ENCODE results near the gene KIF25.

The KIF25 gene

DNA sequence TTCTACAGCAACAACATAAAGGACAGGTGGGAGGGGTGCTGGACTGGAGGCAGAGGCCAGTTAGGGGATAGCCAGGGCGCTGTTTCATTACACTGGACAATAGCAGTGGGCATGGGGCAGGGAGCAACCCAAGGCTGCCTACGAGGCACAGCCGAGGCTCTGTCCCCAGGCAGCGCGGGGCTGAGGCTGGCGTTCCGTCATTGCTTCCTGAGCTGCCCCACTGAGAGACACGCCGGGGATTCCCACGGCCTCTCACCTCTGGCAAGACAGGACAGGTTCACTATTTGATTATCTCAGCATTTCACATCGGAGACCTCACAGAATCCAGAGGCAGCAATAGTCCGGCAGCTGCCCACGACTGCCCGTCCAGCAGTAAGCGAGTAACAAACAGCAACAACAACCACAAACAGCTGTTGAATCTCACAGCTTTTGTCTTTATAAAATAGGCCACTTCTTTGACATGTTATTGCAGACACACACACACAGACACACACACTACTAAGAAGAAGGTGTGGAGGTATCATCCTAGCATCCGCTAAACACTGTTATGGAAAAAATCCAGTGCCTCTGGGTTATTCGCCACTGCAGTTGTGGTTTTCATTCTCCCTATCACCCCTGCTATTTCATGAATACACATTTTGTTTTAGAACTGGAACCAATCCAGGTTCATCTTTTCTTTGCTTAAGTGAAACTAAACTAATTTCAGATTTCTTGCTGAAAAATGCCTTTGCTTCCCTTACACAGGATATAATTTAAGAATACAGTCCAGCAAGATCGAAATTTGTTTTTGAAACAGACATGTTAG, 19.5 kb downstream of the KIF25 start:
- peak; percentile 36 for DNase-seq (ENCODE audit: low spot score)

GRCh38 chr6:168017629-168018028, 20.2 kb downstream of the KIF25 start:
- DNase-seq (ENCODE audit: low spot score), result peak; percentile 1

DNA sequence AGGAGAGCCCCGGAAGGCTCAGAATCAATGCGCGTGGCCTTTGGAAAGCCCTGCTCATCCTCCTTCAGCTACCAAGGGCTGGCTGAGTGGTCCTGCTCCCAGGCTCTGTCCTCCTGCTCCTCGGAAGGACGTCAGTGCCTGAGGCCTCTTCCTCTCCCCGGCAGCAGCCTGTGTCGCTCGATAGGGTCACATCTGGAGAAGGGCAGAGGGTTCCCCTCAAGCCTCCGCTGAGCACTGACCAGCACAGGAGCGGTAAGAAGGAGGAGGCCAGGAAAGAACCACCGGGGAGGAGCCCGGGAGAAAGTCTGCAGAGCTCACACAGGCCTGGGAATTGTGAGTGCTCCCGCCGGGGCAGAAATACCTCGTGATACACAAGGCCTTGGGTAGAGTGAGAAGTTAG, 21.2 kb downstream of the KIF25 start:
- peak; percentile 37 for DNase-seq (ENCODE audit: low spot score)

- DNase-seq (ENCODE audit: low spot score), result no peak
Observed at GRCh38 chr6:168020242-168020641, 22.8 kb downstream of the KIF25 start.

DNA sequence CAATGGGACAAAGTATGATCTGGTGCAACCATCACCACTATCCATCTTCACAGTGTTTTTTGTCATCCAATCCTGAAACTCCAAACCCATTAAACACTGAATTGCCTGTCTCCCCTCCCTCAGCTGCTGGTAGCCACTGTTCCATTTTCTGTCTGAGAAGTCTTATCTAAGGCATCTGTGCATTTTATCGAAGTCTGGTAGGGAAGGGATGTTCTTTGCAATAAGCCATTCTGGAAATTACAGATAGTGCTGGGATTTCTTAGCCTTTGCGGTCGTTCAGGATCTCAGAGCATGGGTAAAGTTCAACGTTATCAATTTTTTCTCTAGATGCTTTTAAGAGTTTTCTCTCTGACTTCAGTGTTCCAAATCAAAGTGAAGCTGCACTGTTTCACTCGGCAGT, 24.1 kb downstream of the KIF25 start:
- DNase-seq (ENCODE audit: low spot score), result peak; percentile 7

GRCh38 chr6:168022488-168023321, 25.2 kb downstream of the KIF25 start:
- peak; percentile 14 for DNase-seq (ENCODE audit: low spot score)

DNA sequence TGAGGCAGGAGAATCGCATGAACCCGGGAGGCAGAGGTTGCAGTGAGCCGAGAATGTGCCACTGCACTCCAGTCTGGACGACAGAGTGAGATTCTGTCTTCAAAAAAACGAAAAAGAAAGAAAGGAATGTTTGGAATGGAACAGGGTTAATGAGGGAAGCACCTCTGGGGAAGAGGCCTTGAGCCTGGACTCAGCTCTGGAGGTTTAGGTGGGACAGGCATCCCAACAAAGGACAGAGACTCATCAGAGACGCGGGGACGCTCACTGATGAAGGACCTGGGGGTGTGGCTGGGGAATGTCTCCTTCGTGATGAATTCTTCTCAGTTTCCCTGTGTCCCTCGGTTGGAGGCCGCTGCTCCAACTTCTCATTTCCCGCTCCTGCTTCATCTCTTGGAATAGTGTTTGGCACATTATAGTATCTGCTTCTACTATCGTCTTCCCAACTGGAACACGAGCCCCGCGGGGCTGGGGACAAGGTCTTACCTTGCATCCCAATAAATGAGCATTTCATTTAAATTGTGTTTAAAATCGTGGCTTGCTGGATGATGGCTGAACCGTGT, 27.6 kb downstream of the KIF25 start:
- DNase-seq (ENCODE audit: low spot score), result peak; percentile 29

GRCh38 chr6:168025831-168026710, 28.6 kb downstream of the KIF25 start:
- peak; percentile 38 for DNase-seq (ENCODE audit: low spot score)

- DNase-seq (ENCODE audit: low spot score), result peak; percentile 21
Observed at GRCh38 chr6:168026925-168027324, 29.5 kb downstream of the KIF25 start.

DNA sequence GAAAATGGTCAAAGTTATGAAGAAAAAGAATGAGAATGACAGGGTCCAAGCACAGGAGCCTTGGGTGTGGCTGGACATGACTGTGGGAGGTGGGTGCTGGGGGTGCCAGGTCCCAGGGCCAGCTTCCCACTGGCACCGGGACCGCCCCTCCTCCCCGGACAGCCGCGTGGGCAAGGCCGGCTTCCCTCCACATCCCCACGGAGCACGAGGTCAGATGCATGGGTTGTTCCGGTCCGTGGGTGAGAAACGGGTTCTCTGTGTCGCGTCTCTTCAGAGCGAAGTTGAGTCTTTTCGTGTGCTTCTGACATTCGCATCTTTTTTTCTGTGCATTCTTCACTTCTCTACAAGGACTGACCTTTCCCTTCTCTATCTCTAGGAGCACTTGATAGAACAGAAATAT, 30.1 kb downstream of the KIF25 start:
- peak; percentile 18 for DNase-seq (ENCODE audit: low spot score)

DNA sequence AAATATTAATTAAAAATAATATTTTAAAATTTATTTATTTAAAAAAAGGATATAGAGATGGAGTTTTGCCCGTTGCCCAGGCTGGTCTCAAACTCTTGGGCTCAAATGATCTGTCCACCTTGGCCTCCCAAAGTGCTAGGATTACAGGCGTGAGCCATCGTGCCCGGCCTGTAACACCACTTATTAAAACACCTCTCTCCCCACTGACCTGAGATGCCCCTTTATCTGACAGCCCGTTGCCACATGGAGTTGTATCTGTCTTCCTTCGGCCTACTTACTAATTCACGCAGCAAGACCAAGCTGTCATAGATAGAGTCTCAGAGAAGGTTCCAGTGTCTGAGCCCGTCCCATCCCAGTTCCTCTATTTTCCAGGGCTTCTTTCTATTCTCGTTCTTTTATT, 30.7 kb downstream of the KIF25 start:
- DNase-seq (ENCODE audit: low spot score), result peak; percentile 11

DNA sequence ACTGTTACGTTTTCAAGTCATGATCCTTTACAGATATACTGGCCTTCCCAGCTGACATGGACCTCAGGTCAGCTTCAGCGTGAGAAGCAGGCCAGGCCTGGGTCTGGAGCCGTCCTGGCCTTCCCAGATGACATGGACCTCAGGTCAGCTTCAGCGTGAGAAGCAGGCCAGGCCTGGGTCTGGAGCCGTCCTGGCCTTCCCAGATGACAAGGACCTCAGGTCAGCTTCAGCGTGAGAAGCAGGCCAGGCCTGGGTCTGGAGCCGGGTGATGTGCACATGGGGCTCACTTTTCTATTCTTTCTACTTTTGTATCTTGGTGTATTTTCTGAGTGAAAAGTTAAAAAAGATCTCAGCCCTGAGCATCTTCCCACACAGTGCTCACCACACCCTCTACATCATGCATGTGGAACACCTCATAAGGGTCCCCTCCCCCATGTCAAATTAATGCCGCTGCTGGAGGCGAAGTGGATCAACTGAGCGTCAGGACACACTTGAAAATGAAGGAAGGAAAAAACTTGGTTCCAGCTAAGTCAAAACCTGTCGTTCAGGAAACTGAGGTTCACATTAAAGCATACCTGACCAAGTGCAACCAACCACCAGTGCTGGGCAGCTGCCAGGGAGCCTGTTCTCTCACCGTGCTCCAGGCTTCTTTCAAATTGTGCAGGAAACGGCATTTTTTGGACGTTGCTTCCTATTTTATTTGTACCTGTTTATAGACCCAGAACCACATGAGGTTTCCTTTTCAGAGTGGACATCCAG, 32.2 kb downstream of the KIF25 start:
- peak; percentile 14 for DNase-seq (ENCODE audit: low spot score)

DNA sequence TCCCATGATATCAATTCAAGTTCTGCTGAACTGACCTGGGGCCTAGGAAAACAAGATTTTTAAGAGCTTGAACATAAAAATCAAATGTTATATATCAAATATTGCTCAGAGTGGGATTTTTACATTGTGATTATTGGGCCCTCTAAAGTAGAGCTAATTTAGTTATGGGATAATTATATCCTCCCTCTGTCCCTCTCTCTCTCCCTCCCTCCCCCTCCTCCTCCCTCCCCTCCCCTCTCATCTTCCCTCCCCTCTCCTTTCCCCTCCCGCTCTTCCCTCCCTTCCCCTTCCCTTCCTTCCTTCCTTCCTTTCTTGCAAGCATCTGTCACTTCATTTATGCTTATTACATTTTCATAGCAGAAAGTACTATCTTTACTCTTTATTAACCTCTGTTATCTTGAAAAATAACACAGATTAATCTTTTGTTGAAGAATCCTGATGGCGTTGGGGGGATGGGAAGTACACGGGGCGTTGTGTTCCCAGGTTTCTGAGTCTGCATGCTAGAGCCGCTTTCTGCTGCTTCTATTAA, 32.8 kb downstream of the KIF25 start:
- DNase-seq (ENCODE audit: low spot score), result no peak

GRCh38 chr6:168030908-168031307, 33.4 kb downstream of the KIF25 start:
- DNase-seq (ENCODE audit: low spot score), result no peak

DNA sequence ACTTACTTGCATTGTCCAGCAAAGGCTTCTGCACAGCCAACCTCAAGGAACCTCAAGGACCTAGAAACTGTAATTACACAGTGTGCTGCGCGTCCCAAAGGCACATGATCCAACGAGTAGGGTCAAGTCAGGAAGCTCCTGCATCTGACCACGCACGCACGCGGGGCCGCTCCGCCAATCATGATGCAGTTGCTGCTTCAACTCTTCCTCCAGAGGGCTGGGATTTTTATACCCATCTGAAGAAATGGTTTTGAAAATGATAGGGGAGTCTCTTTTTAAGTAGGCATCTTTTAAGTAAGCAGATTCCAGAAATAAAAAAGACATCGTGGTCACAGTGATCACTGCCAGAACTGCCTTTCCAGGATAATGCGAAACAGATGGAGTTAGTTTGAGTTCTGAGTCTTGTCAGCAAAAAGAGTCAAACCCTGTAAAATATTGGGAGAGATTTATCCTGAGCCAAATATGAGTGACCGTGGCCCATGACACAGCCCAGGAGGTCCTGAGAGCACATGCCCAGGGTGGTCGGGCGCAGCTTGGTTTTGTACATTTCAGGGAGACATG, 34.0 kb downstream of the KIF25 start:
- peak; percentile 44 for DNase-seq (ENCODE audit: low spot score)

GRCh38 chr6:168032005-168032760, 34.7 kb downstream of the KIF25 start:
- peak; percentile 51 for DNase-seq (ENCODE audit: low spot score)

DNA sequence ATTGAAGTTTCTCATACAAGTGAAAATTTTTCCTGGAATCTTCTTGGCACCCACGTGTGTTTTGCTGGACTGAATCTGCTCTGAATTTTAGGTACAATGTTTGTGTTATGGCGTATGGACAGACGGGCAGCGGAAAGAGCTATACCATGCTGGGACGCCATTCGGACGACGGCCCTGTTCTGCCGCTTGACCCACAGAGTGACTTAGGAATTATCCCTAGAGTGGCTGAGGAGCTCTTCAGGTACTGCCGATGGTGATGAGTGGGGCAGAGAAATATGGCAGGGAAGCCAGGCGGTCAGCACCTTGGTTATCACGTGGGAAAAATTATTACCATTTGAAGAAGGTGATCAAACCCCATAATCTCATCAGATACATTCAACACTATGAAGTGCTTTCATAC, 36.3 kb downstream of the KIF25 start:
- peak; percentile 23 for DNase-seq (ENCODE audit: low spot score)

GRCh38 chr6:168034537-168034936, 37.1 kb downstream of the KIF25 start:
- peak; percentile 43 for DNase-seq (ENCODE audit: low spot score)

- peak; percentile 72 for DNase-seq (ENCODE audit: low spot score)
Observed at GRCh38 chr6:168035098-168035660, 37.7 kb downstream of the KIF25 start.

Measured in ecto neural progenitor cell (in vitro differentiated cells).